Liver (tissue), 9 donors: Measurements from ENCODE around the gene INTS3. TPM values are rescaled to one million over a fixed set of nuclear protein-coding genes. Genes with fewer than 3 reads are reported as not detected.

Experiments used
- DNase-seq: peaks from one replicate; pipeline ENCODE4 v3.0.0-alpha.2; 2017; ENCODE audit warnings: low spot score
- H3K27ac ChIP-seq, 2 donors: one replicate each; pipeline ENCODE4 v1.7.0; 2013; ENCODE audit warnings: inconsistent platforms in 2 of 2, low read length in 2 of 2, control low read depth in 1 of 2, low read depth in 1 of 2, mild to moderate bottlenecking in 1 of 2
- H3K27me3 ChIP-seq, 4 donors: one replicate each; pipeline versions ENCODE4 v1.6.1 to v1.7.0; 2013; ENCODE audit warnings: low read length in 3 of 4, inconsistent platforms in 1 of 4, mild to moderate bottlenecking in 1 of 4, moderate library complexity in 1 of 4; ENCODE audit not compliant: control insufficient read depth in 4 of 4, insufficient read depth in 4 of 4
- H3K36me3 ChIP-seq, 4 donors: one replicate each; pipeline versions ENCODE4 v1.6.1 to v1.7.0; 2013; ENCODE audit warnings: low read length in 3 of 4, mild to moderate bottlenecking in 3 of 4, low read depth in 1 of 4, moderate library complexity in 1 of 4; ENCODE audit not compliant: control insufficient read depth in 4 of 4, insufficient read depth in 3 of 4
- H3K4me1 ChIP-seq, 4 donors: one replicate each; pipeline versions ENCODE4 v1.6.1 to v1.7.0; 2013; ENCODE audit warnings: low read length in 3 of 4, mild to moderate bottlenecking in 3 of 4, moderate library complexity in 1 of 4; ENCODE audit not compliant: control insufficient read depth in 4 of 4, insufficient read depth in 4 of 4
- H3K4me3 ChIP-seq, 3 donors: one replicate each; pipeline versions ENCODE4 v1.6.1 to v1.7.0; 2013; ENCODE audit warnings: low read length in 3 of 3, control low read depth in 1 of 3, low read depth in 1 of 3, mild to moderate bottlenecking in 1 of 3
- H3K9ac ChIP-seq, 2 donors: one replicate each; pipeline ENCODE4 v1.7.0; 2013; ENCODE audit warnings: low read length in 2 of 2, mild to moderate bottlenecking in 2 of 2, moderate library complexity in 2 of 2, control low read depth in 1 of 2, low read depth in 1 of 2
- H3K9me3 ChIP-seq, 4 donors: one replicate each; pipeline versions ENCODE4 v1.6.1 to v1.7.0; 2013; ENCODE audit warnings: low read length in 3 of 4; ENCODE audit not compliant: control insufficient read depth in 4 of 4
- EGR1 ChIP-seq, 2 donors: IDR thresholded peaks; 2 replicates each; pipeline ENCODE4 v1.6.1; 2016 to 2018; ENCODE audit warnings: antibody characterized with exemption in 2 of 2, low read depth in 2 of 2
- FOXA1 ChIP-seq: IDR thresholded peaks from 2 replicates; pipeline ENCODE4 v1.6.1; 2016; ENCODE audit warnings: antibody characterized with exemption
- FOXA2 ChIP-seq: IDR thresholded peaks from 2 replicates; pipeline ENCODE4 v1.6.1; 2016; ENCODE audit warnings: antibody characterized with exemption
- GABPA ChIP-seq, 2 donors: IDR thresholded peaks in 1 of 2; conservative IDR thresholded peaks in 1 of 2; 2 replicates each; pipeline ENCODE4 v1.6.1; 2016; ENCODE audit warnings: antibody characterized with exemption in 2 of 2, mild to moderate bottlenecking in 1 of 2, moderate library complexity in 1 of 2
- HNF4A ChIP-seq, 2 donors: conservative IDR thresholded peaks; 2 replicates each; pipeline ENCODE4 v1.6.1; 2016; ENCODE audit warnings: antibody characterized with exemption in 2 of 2, mild to moderate bottlenecking in 2 of 2
- HNF4G ChIP-seq: IDR thresholded peaks from 2 replicates; pipeline ENCODE4 v1.6.1; 2016; ENCODE audit warnings: antibody characterized with exemption
- JUND ChIP-seq, 2 donors: IDR thresholded peaks; 2 replicates each; pipeline ENCODE4 v1.6.1; 2016; ENCODE audit warnings: antibody characterized with exemption in 2 of 2
- NR2F2 ChIP-seq: IDR thresholded peaks from 2 replicates; pipeline ENCODE4 v1.6.1; 2016; ENCODE audit warnings: antibody characterized with exemption
- RAD21 ChIP-seq, 2 donors: IDR thresholded peaks; 2 replicates each; pipeline ENCODE4 v1.6.1; 2016; ENCODE audit warnings: antibody characterized with exemption in 2 of 2, mild to moderate bottlenecking in 2 of 2
- RXRA ChIP-seq, 2 donors: IDR thresholded peaks; 2 replicates each; pipeline ENCODE4 v1.6.1; 2017 to 2018; ENCODE audit warnings: antibody characterized with exemption in 2 of 2, mild to moderate bottlenecking in 1 of 2
- SP1 ChIP-seq: IDR thresholded peaks from 2 replicates; pipeline ENCODE4 v1.6.1; 2018; ENCODE audit warnings: antibody characterized with exemption, mild to moderate bottlenecking
- TAF1 ChIP-seq: conservative IDR thresholded peaks from 2 replicates; pipeline ENCODE4 v1.6.1; 2016; ENCODE audit warnings: antibody characterized with exemption, mild to moderate bottlenecking
- WGBS: extraction: QIAGEN DNeasy Blood & Tissue Kit; methylation state at CpG from one replicate; pipeline ENCODE4 v1.1.7; 2013; 5-methylcytosine and 5-hydroxymethylcytosine counted together
- polyA plus RNA-seq, 2 donors: library from polyadenylated mRNA; stranded (reverse) in 1 of 2; unstranded in 1 of 2; fragments of 200-250 nt in 1 of 2; fragments of >200 nt in 1 of 2; fragmentation: Nextera tagmentation in 1 of 2; extraction: Ambion mirVana in 1 of 2; gene quantifications; one replicate each; pipeline versions ENCODE4 v1.2.1 to v1.2.3, GENCODE V29; 2013 to 2015
- total RNA-seq, 2 donors: library from RNA; depleted of rRNA; stranded (reverse); fragments of >200 nt; gene quantifications; one replicate each; pipeline ENCODE4 v1.2.3, GENCODE V29; 2014
- TF ChIP-seq, protein P1 (sequence below): IDR thresholded peaks from 2 replicates; pipeline ENCODE4 v1.6.1; 2016; ENCODE audit warnings: antibody characterized with exemption, mild to moderate bottlenecking
- TF ChIP-seq, protein P2 (sequence below): fragments of 150-350 bp; IDR thresholded peaks from 2 replicates; pipeline ENCODE4 v1.5.1; 2017; ENCODE audit warnings: improper control_type of control experiment, low read depth, low read length; ENCODE audit not compliant: missing input control
- TF ChIP-seq, protein P3 (sequence below): IDR thresholded peaks from 2 replicates; pipeline ENCODE4 v1.6.1; 2016; ENCODE audit warnings: antibody characterized with exemption
- TF ChIP-seq, protein P4 (sequence below): IDR thresholded peaks from 2 replicates; pipeline ENCODE4 v1.6.1; 2016; ENCODE audit warnings: antibody characterized with exemption
- donor health status: healthy.
- donor health status: healthy.
- donor health status: healthy.
- donor health status: healthy.
- donor health status: healthy.

The INTS3 gene
- total and polyA plus RNA-seq, 4 donors, result 9.0 to 26.0 (median 15.2) TPM

DNA sequence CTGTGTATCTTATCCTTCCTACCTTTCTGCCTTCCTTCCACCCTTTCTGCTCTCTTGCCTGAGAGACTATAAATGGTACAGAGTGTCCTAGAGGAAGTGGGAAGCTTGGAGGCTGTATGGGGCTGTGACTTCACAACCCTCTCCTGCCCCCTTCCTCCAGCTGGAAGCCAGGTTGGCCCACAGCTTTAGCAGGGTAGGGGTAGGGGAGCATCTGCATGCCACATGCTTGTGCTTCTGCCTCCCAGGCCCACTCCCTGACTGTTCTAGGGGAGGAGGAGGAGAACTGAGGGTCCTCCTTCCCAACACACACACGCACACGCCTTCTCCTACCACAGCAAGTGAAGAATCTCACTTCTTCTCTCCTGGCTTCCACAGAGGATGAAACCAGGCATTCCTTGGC lies 43.4 kb downstream of the INTS3 start:
- no peak overlapping the region for H3K9ac ChIP-seq
- DNase-seq, result no peak
- H3K9me3 ChIP-seq, result no peaks in the 10 kb centered on the region
- peaks cover 20 to 64% (median 41%) of the 10 kb centered on the region in 4 donors for H3K4me1 ChIP-seq
- no peak for TF ChIP-seq TAF1
- H3K27me3 ChIP-seq, result no peaks in the 10 kb centered on the region
- WGBS, result 90% methylated on average over 2 of the region's 2 CpGs
- peaks cover 8 to 21% (median 11%) of the 10 kb centered on the region in 4 donors for H3K36me3 ChIP-seq
- no peak overlapping the region for H3K27ac ChIP-seq
- H3K4me3 ChIP-seq, result no peak overlapping the region

DNA sequence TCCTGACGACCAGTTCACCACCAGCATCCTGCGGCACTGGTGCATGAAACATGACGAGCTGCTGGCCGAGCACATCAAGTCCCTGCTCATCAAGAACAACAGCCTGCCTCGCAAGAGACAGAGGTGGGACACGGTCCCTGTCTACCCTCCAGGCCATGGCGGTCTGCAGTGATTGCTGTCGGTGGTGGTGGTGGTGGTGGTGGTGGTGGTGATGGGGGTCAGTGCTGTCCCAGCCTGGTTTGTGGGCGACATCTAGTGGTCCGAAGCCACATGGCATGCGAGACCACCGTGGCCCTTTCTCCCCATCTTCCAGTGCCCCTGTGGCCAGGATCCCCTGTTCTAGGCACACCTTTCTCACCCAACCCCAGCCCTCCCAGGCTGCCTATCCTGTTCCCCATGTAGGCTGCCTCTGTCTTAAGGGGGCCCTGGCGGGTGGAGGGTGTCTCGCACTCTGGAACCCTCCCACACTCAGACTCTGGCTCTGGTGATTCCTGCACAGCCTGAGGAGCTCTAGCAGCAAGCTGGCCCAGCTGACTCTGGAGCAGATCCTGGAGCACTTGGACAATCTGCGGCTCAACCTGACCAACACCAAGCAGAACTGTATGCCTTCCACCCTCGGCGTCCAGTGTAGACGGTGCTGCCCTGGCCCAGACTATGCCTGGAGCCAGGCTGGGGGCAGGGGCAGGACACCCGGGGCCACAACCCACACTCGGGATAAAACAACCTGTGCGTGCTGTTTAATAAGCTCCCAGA lies 44.2 kb downstream of the INTS3 start:
- H3K36me3 ChIP-seq, result peaks cover 8 to 21% (median 11%) of the 10 kb centered on the region in 4 donors
- H3K9me3 ChIP-seq, result no peaks in the 10 kb centered on the region
- no peaks in the 10 kb centered on the region for H3K27me3 ChIP-seq
- TF ChIP-seq HNF4A (conservative IDR thresholded peaks at IDR 0.05) (no peak), NR2F2 (no peak), GABPA (IDR thresholded peaks at IDR 0.05 in 1 of 2, conservative IDR thresholded peaks at IDR 0.05 in 1 of 2) (no peak), RAD21 (IDR thresholded peaks at IDR 0.05) (peak; percentile 29 to 71), SP1 (no peak)
- TF ChIP-seq, protein P1, sequence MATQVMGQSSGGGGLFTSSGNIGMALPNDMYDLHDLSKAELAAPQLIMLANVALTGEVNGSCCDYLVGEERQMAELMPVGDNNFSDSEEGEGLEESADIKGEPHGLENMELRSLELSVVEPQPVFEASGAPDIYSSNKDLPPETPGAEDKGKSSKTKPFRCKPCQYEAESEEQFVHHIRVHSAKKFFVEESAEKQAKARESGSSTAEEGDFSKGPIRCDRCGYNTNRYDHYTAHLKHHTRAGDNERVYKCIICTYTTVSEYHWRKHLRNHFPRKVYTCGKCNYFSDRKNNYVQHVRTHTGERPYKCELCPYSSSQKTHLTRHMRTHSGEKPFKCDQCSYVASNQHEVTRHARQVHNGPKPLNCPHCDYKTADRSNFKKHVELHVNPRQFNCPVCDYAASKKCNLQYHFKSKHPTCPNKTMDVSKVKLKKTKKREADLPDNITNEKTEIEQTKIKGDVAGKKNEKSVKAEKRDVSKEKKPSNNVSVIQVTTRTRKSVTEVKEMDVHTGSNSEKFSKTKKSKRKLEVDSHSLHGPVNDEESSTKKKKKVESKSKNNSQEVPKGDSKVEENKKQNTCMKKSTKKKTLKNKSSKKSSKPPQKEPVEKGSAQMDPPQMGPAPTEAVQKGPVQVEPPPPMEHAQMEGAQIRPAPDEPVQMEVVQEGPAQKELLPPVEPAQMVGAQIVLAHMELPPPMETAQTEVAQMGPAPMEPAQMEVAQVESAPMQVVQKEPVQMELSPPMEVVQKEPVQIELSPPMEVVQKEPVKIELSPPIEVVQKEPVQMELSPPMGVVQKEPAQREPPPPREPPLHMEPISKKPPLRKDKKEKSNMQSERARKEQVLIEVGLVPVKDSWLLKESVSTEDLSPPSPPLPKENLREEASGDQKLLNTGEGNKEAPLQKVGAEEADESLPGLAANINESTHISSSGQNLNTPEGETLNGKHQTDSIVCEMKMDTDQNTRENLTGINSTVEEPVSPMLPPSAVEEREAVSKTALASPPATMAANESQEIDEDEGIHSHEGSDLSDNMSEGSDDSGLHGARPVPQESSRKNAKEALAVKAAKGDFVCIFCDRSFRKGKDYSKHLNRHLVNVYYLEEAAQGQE, result no peak
- TF ChIP-seq, protein P2, sequence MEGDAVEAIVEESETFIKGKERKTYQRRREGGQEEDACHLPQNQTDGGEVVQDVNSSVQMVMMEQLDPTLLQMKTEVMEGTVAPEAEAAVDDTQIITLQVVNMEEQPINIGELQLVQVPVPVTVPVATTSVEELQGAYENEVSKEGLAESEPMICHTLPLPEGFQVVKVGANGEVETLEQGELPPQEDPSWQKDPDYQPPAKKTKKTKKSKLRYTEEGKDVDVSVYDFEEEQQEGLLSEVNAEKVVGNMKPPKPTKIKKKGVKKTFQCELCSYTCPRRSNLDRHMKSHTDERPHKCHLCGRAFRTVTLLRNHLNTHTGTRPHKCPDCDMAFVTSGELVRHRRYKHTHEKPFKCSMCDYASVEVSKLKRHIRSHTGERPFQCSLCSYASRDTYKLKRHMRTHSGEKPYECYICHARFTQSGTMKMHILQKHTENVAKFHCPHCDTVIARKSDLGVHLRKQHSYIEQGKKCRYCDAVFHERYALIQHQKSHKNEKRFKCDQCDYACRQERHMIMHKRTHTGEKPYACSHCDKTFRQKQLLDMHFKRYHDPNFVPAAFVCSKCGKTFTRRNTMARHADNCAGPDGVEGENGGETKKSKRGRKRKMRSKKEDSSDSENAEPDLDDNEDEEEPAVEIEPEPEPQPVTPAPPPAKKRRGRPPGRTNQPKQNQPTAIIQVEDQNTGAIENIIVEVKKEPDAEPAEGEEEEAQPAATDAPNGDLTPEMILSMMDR, result peak; percentile 29
- DNase-seq, result no peak
- peaks cover 22 to 69% (median 46%) of the 10 kb centered on the region in 4 donors for H3K4me1 ChIP-seq
- H3K9ac ChIP-seq, result no peak overlapping the region
- H3K4me3 ChIP-seq, result no peak overlapping the region
- H3K27ac ChIP-seq, result no peak overlapping the region
- WGBS, result 84% methylated on average over 21 of the region's 21 CpGs

DNA sequence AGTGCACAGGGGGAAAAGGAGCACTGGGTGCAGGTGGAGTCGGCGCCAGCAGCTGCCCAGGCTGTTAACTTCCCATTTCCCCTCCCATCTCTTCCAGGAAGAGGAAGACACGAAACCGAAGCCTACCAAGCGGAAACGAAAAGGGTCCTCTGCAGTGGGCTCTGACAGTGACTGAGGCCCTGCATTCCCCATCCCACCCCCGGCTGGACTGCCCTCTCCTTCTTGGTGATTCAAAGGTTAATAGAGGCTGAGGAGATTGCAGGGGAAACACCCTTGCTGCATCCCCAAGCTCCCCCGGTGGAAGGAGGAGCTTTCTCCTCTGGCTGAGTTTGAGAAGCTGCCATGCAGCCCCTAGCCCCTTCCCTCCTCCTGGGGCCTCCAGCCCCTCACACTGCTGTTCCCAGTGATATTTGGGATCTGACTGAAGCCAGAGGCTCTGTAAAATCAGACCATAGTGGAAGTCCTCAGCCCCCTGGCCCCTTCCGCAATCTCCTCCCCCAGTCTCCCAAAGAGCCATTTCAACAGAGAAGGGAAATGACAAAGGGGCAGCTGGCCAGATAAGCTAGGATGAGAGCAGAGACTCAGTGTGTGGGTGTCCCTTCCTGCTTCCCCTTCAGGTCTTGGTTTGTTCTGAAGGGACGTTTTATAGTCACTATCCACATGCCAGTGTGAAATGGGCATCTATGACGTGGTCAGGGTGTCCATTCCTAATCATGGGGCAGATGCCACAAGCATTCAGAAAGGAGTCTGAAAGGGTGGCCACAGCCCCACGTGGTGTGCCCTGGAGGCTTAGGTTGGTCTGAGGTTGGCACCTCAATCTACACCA lies 45.5 kb downstream of the INTS3 start:
- no peak for DNase-seq
- Histone ChIP-seq H3K27me3 (no peaks in the 10 kb centered on the region), H3K27ac (peak overlapping the region; percentile 4 to 40), H3K36me3 (peaks cover 8 to 21% (median 9%) of the 10 kb centered on the region in 4 donors), H3K4me3 (no peak overlapping the region), H3K4me1 (peaks cover 30 to 70% (median 48%) of the 10 kb centered on the region in 4 donors), H3K9ac (no peak overlapping the region), H3K9me3 (no peaks in the 10 kb centered on the region)
- WGBS, result 70% methylated on average over 12 of the region's 12 CpGs
- TF ChIP-seq, protein P3, sequence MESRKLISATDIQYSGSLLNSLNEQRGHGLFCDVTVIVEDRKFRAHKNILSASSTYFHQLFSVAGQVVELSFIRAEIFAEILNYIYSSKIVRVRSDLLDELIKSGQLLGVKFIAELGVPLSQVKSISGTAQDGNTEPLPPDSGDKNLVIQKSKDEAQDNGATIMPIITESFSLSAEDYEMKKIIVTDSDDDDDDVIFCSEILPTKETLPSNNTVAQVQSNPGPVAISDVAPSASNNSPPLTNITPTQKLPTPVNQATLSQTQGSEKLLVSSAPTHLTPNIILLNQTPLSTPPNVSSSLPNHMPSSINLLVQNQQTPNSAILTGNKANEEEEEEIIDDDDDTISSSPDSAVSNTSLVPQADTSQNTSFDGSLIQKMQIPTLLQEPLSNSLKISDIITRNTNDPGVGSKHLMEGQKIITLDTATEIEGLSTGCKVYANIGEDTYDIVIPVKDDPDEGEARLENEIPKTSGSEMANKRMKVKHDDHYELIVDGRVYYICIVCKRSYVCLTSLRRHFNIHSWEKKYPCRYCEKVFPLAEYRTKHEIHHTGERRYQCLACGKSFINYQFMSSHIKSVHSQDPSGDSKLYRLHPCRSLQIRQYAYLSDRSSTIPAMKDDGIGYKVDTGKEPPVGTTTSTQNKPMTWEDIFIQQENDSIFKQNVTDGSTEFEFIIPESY, result no peak
- TF ChIP-seq EGR1 (IDR thresholded peaks at IDR 0.05; ENCODE audit: low read depth in 2 of 2), result no peak
- TF ChIP-seq FOXA1, result no peak
- TF ChIP-seq GABPA (IDR thresholded peaks at IDR 0.05 in 1 of 2, conservative IDR thresholded peaks at IDR 0.05 in 1 of 2), result no peak
- TF ChIP-seq JUND (IDR thresholded peaks at IDR 0.05), result no peak
- no peak for TF ChIP-seq FOXA2
- TF ChIP-seq RXRA (IDR thresholded peaks at IDR 0.05), result no peak
- no peak for TF ChIP-seq HNF4G
- TF ChIP-seq TAF1, result no peak
- TF ChIP-seq, protein P4, sequence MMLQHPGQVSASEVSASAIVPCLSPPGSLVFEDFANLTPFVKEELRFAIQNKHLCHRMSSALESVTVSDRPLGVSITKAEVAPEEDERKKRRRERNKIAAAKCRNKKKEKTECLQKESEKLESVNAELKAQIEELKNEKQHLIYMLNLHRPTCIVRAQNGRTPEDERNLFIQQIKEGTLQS, result no peak
